KMS-11 (cell line): ENCODE results near the gene BRF1.

Experiments
- H2AFZ ChIP-seq: fragments of 200-600 bp; sonication (generic); 2 replicates; pipeline ENCODE4 v1.6.1; 2016; ENCODE audit warnings: antibody characterized with exemption, mixed run types, low read depth
- H3K27ac ChIP-seq: fragments of 200-600 bp; sonication (generic); 2 replicates; pipeline ENCODE4 v1.6.1; 2016; ENCODE audit warnings: mild to moderate bottlenecking, mixed run types
- H3K27me3 ChIP-seq: fragments of 200-600 bp; sonication (generic); 2 replicates; pipeline ENCODE4 v1.6.1; 2017; ENCODE audit warnings: mild to moderate bottlenecking, low read depth, mixed run types, moderate library complexity; ENCODE audit not compliant: insufficient read depth
- H3K36me3 ChIP-seq: fragments of 200-600 bp; sonication (generic); 2 replicates; pipeline ENCODE4 v1.6.1; 2017; ENCODE audit warnings: mild to moderate bottlenecking, mixed run types; ENCODE audit not compliant: insufficient read depth
- H3K4me1 ChIP-seq: fragments of 200-600 bp; sonication (generic); 2 replicates; pipeline ENCODE4 v1.6.1; 2016; ENCODE audit warnings: mild to moderate bottlenecking, low read depth, mixed run types; ENCODE audit not compliant: poor library complexity, severe bottlenecking
- H3K4me2 ChIP-seq: fragments of 200-600 bp; sonication (generic); 2 replicates; pipeline ENCODE4 v1.7.0; 2016; ENCODE audit warnings: mild to moderate bottlenecking, mixed run types
- H3K4me3 ChIP-seq: fragments of 200-600 bp; sonication (generic); IDR thresholded peaks from 2 replicates; pipeline ENCODE4 v1.6.1; 2017; ENCODE audit warnings: low read depth, low read length, mixed read lengths; ENCODE audit not compliant: insufficient read depth
- H3K79me2 ChIP-seq: fragments of 200-600 bp; sonication (generic); 2 replicates; pipeline ENCODE4 v1.6.1; 2016; ENCODE audit warnings: low read depth, mixed run types; ENCODE audit not compliant: insufficient read depth
- H3K9ac ChIP-seq: fragments of 200-600 bp; sonication (generic); 2 replicates; pipeline ENCODE4 v1.6.1; 2016; ENCODE audit warnings: mild to moderate bottlenecking, mixed run types
- H4K20me1 ChIP-seq: fragments of 200-600 bp; sonication (generic); 2 replicates; pipeline ENCODE4 v1.6.1; 2016; ENCODE audit warnings: mild to moderate bottlenecking, mixed run types; ENCODE audit not compliant: insufficient read depth
- TF ChIP-seq, protein P1 (sequence below): fragments of 200-600 bp; sonication (generic); conservative IDR thresholded peaks from 2 replicates; pipeline ENCODE4 v1.6.1; 2017; ENCODE audit warnings: low read depth, mild to moderate bottlenecking, antibody characterized with exemption, low read length, moderate library complexity, mixed read lengths

BRF1 gene

DNA sequence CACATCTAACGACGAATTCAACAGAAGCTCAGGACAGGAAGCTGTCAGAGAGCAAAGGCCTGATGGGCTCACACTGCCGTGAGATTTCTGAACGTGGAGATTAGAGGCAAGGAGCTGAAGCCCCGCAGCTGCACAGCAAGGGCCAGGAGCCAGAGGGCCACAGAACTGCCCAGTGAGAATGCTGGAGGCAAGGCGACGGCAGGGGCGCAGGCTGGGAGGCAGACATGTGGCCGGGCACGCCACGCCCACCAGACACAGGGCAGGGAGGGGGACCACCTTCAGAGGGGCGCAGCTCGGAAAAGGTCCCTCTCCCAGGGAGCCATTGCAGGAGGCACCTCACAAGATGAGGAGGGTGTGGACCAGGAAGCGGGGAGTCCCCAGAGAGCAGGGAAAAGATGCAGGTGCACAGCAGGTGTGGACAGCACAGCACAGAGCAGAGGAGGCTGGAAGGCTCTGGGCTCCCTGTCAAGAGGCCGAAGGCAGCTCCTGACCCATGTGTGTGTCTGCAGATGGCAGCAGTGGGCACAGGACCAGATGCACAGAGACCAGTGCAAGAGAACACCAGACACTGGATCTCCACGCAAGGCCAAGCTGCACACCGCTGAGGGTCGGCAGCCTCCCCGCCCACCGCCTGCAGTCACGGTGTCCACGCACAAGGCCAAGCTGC, 29.4 kb downstream of the BRF1 start:
- TF ChIP-seq, protein P1, sequence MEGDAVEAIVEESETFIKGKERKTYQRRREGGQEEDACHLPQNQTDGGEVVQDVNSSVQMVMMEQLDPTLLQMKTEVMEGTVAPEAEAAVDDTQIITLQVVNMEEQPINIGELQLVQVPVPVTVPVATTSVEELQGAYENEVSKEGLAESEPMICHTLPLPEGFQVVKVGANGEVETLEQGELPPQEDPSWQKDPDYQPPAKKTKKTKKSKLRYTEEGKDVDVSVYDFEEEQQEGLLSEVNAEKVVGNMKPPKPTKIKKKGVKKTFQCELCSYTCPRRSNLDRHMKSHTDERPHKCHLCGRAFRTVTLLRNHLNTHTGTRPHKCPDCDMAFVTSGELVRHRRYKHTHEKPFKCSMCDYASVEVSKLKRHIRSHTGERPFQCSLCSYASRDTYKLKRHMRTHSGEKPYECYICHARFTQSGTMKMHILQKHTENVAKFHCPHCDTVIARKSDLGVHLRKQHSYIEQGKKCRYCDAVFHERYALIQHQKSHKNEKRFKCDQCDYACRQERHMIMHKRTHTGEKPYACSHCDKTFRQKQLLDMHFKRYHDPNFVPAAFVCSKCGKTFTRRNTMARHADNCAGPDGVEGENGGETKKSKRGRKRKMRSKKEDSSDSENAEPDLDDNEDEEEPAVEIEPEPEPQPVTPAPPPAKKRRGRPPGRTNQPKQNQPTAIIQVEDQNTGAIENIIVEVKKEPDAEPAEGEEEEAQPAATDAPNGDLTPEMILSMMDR, result no peak
- no peaks in the 10 kb centered on the region for H3K36me3 ChIP-seq
- H3K9ac ChIP-seq, result no peak overlapping the region

GRCh38 chr14:105269405-105269804, 31.4 kb downstream of the BRF1 start:
- Histone ChIP-seq H3K9ac (no peak overlapping the region), H3K27me3 (no peaks in the 10 kb centered on the region), H3K4me2 (no peak overlapping the region), H3K4me1 (no peaks in the 10 kb centered on the region), H4K20me1 (no peaks in the 10 kb centered on the region), H3K4me3 (no peak overlapping the region), H3K27ac (no peak overlapping the region), H3K79me2 (no peaks in the 10 kb centered on the region), H2AFZ (no peak overlapping the region), H3K36me3 (no peaks in the 10 kb centered on the region)
- TF ChIP-seq, protein P1, result no peak

More for the DNA sequence above, 29.4 kb downstream of the BRF1 start:
- Histone ChIP-seq H3K4me1 (no peaks in the 10 kb centered on the region), H4K20me1 (no peaks in the 10 kb centered on the region), H3K4me2 (no peak overlapping the region), H3K79me2 (no peaks in the 10 kb centered on the region), H3K4me3 (no peak overlapping the region), H3K27ac (no peak overlapping the region), H3K27me3 (no peaks in the 10 kb centered on the region), H2AFZ (no peak overlapping the region)

DNA sequence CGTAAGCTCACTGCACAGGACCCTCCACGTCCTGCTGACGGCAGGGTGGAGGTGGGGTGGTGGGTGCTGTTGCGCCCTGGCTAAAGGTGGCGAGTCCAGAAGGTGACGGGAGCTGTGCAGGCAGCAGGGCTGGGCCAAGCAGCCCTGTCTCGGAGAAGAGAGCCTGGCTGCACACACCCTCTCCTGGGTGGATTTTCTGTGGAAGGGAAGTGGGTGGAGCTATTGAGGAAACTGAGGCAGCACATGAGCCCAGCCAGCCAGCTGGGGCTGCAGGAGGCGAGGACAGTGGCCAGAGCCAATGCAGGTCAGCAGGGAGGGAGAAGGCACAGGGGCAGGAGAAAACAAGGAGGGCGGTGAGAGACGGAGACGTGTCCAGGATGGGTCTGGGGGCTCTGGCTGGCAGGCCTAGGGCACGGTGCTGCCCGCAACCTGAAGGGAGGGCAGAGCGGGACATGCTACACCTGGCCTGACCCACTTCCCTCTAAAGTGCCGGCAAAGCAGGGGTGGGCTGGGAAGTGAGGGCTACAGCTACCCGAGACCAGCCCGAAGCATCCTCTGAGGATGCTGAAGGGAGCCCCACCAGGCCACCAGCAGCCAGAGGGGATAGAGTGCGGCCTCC, 32.0 kb downstream of the BRF1 start:
- no peaks in the 10 kb centered on the region for H4K20me1 ChIP-seq
- TF ChIP-seq, protein P1, result no peak

GRCh38 chr14:105267820-105268548, 32.8 kb downstream of the BRF1 start:
- Histone ChIP-seq H3K27ac (no peak overlapping the region), H2AFZ (no peak overlapping the region), H3K4me2 (no peak overlapping the region), H3K79me2 (no peaks in the 10 kb centered on the region), H3K4me1 (no peaks in the 10 kb centered on the region), H4K20me1 (no peaks in the 10 kb centered on the region), H3K4me3 (no peak overlapping the region), H3K36me3 (no peaks in the 10 kb centered on the region), H3K9ac (no peak overlapping the region), H3K27me3 (no peaks in the 10 kb centered on the region)
- TF ChIP-seq, protein P1, result no peak

More for the DNA sequence above, 32.0 kb downstream of the BRF1 start:
- no peak overlapping the region for H3K27ac ChIP-seq
- no peak overlapping the region for H3K9ac ChIP-seq
- H3K4me2 ChIP-seq, result no peak overlapping the region
- no peaks in the 10 kb centered on the region for H3K27me3 ChIP-seq
- H3K79me2 ChIP-seq, result no peaks in the 10 kb centered on the region
- no peak overlapping the region for H3K4me3 ChIP-seq
- H3K4me1 ChIP-seq, result no peaks in the 10 kb centered on the region
- no peak overlapping the region for H2AFZ ChIP-seq
- no peaks in the 10 kb centered on the region for H3K36me3 ChIP-seq
